C4-2B (cell line): ENCODE measurements around the gene PDP2.

ENCODE experiments used
- ZFX ChIP-seq: fragments of 450-650 bp; IDR thresholded peaks from 2 replicates; pipeline ENCODE4 v1.6.1; 2017
- TF ChIP-seq, protein P1 (sequence below): fragments of 450-650 bp; conservative IDR thresholded peaks from 2 replicates; pipeline ENCODE4 v1.5.1; 2017; ENCODE audit warnings: mild to moderate bottlenecking

DNA sequence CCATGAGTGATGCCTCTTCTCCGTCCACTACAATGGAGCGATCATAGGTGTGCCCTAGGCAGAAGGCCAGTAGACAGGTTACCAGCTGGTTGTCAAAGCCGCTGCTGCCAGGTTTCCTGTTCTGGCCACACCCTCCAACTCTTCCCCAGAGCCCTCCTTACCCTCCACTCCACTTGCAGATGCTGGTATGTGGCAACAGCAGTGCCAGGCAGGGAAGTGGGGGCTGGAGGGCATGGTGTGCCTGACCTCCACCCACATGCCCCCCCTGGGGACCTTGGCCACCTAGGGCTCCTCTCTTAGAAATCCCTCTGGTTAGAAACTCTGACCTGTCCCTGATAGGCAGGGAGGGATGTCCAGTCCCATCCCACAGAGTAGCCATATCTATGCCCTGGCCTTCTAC, 43.6 kb downstream of the PDP2 start:
- TF ChIP-seq, protein P1, sequence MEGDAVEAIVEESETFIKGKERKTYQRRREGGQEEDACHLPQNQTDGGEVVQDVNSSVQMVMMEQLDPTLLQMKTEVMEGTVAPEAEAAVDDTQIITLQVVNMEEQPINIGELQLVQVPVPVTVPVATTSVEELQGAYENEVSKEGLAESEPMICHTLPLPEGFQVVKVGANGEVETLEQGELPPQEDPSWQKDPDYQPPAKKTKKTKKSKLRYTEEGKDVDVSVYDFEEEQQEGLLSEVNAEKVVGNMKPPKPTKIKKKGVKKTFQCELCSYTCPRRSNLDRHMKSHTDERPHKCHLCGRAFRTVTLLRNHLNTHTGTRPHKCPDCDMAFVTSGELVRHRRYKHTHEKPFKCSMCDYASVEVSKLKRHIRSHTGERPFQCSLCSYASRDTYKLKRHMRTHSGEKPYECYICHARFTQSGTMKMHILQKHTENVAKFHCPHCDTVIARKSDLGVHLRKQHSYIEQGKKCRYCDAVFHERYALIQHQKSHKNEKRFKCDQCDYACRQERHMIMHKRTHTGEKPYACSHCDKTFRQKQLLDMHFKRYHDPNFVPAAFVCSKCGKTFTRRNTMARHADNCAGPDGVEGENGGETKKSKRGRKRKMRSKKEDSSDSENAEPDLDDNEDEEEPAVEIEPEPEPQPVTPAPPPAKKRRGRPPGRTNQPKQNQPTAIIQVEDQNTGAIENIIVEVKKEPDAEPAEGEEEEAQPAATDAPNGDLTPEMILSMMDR: no peak
- TF ChIP-seq ZFX: no peak
